GM18507 (cell line): ENCODE data around the gene CAMK1.

Experiments
- DNase-seq: peaks from one replicate; pipeline ENCODE4 v3.0.0; 2011; ENCODE audit warnings: low read depth; ENCODE audit not compliant: insufficient read length; ENCODE audit errors: extremely low spot score
- FAIRE-seq: peaks from 2 replicates; lab custom pipeline; 2011; peaks lifted over from hg19 to GRCh38; lab: Jason Lieb, UNC

Gene CAMK1

DNA sequence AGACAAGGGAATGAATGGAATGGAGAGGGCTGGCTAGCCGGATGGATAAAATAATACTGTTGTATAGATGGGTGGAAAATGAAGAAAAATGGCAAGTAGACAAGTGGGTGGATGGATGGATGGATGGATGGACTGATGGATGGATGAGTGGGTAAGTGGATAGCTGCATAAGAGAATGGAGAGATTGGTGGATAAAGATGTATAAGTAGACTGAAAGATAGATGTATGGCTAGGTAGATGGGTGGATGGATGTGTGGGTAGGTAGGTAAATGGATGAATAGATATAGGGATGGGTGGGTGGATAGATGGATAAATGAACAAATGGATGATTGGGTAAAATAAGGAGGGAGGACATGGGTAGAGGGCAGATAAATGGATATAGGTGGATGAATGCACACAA is 52.2 kb downstream of the CAMK1 start:
- FAIRE-seq (no peak), DNase-seq (no peak)

DNA sequence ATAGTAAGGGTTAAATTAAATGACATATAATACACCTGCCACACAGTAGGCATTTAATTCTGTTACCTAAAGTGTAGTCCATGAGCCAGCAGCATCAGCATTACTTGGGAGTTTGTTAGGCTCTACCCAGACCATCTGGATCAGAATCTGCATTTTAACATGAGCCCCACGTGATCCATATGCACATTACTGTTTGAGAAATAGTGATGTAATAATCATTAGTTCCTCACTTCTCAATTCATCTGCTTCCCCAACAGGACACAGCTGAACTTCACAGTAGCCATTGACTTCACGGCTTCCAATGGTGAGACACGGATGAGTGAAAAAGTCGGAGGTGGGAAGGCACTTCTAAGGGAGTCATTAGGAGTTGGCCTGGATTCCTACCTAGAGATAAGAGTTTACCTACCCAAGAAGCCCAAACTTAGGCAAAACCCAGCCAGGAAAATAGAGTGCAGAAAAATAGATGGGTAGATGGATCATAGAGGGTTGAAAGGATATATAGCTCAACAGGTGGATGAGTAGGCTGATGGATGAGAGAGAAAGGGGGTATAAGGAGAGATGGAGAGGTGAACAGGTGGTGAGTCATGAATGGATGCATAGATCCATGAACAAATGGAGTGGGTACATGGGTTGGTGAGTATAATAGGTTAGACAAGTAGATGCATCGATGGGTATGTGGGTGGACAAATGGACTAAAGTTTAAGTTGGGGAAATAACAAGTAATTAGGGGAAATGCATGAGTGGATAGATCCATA is 52.8 kb downstream of the CAMK1 start:
- DNase-seq (no peak), FAIRE-seq (no peak)

DNA sequence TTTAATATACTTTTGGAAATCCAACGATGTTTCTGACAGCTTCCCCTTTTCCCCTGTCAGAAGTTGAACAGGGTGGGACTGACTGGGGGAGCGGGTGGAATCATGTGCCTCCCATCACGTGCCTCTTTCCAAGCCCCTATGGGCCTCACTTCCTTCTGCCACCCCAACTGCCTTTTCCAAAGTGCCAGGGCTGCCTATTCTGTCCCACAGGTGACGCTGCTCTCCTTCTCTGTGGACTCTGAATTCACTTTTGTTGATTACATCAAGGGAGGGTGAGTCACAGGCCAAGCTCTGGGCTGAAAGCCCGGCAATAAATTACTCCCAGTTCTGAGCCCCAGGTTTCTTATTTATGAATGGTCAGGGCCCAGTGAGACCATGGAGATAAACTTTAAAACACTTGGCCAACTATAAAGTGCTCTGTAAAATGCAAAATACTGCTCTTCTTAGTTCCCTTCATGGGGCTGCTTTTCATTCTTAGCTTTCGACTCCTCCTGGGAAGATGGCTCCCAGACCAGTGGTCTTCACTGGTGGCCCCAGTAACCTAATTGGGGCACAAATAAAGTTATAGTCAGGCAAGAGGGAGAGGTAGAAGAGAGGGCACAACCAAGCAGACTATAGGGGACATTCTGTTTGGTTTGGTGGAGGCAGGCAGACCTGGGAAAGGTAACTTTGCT is 53.8 kb downstream of the CAMK1 start:
- no peak for DNase-seq
- FAIRE-seq: no peak

DNA sequence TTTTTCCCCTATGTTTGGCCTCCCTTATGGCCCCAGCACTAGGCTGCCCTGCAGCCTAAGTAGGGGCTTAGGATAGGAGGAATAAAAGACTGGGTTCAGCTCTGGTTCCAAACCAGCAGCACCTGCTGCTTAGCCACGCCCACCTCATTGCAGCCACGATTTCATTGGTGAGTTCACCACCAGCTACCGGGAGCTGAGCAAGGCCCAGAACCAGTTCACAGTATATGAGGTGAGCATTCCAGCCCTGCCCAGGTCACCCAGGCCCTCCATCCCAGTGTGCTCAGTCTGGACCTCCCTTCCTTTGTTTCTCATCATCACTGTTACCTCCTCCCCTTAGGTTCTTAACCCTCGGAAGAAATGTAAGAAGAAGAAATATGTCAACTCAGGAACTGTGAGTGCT is 54.6 kb downstream of the CAMK1 start:
- DNase-seq (no peak), FAIRE-seq (no peak)

DNA sequence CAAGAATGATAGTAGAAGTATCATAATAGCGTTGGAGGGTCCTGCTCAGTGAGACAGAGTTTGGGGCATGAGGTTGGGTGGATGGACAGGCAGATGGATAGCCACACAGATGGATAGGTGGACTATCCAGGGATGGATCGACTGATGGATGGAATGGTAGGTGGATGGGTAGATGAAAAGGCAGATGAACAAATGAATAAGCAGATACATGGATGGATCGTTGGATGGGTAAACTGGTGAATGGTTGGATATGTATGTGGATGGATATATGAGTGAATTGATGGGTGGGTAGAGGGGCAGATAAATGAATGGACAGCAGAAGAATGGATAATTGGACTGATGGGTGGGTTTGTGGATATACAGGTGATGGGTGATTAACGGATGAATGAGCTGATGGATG is 56.6 kb downstream of the CAMK1 start:
- DNase-seq: no peak
- no peak for FAIRE-seq

DNA sequence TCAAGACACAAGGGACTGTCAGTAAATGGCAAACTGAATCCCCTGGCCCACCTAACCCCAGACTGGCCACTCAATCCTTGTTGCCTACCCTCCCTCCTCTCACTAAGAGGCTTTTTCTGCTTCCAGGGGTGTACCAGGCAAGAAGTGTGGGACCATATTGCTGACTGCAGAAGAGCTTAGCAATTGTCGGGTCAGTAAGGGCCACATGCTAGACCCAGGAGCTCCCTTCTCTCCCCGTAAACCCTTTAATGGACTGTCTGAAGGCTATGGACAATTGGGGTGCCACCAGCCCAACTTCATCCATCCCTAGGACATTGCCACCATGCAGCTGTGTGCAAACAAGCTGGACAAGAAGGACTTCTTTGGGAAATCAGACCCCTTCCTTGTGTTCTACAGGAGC is 57.3 kb downstream of the CAMK1 start:
- FAIRE-seq (no peak), DNase-seq (no peak)

DNA sequence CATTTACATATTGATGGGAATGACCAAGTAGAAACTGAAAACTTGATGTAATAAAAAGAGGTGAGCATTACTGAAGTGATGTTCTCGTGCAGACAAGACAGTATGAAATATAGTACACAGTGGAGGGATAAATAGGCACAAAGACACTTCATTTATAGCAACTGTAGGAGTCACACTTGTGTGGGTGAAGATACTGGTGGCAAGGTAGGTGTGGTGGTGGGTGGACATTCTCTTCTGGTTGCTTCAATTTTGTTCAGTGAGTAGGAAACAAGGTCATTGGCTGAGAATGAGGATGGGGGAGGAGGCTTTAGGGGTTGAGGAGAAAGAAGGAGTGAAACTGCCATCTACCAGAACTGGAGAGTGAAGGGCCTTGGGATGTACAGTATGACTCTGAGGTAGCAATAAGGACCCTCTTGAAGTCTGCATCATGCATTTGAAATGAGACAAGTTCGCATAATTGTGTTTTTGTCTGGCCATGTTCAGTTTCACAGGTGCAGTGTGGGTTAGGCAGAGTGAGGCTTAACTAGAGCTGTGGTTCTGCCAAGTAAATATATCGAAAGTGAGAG is 59.5 kb downstream of the CAMK1 start:
- FAIRE-seq: no peak
- DNase-seq: no peak
